Measurements from ENCODE around the gene NUP93.
"Not testable (repeated sequence)": the region's sequence is repeated elsewhere in the genome, so short reads cannot be mapped to it uniquely, and the experiment has no call there.

The NUP93 gene

DNA sequence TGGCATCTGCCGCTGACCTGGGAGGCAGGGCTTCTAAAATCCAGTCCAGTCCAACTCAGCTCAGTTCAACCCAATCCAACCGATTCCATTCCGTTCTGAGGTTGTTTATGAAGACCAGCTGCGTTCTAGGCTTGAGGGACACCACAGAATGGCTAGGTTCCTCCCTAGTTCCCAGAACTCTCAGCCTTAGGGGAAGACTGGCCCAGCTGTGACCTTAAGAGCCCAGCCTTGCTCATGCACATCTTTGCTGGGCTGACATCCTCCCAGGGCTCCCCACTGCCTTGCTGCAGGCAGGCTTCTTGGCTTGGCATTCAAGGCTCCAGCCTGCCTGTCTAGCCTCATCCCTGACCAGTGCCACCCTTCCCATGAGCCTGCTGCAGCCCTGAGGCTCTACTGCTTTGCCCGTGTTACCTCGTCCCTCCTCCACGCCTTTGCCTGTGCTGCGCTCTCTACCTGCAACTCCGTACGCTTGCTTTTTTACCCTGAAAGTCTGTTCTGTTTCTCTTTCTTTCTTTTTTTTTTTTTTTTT lies 143.0 kb downstream of the NUP93 start:
- DNase-seq, result no peak

DNA sequence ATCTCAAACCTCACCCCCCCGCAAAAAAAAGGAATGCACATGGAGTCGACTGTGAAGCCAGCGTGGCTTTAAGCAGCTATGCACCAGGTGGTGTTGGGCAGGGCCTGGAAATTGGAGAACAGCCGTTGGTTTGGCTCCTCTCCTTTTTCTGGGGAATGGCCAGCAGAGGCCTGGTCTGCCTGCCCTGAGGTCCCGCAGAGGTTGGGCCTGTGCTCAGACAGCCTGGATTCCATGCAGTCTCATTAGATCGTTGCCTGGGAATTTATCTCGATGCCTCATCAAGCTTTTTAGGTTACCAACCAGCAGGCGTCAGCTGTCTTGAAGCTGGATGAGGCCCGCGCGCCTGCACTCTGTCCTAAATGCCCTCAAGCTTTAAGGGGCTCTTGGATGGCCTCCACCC lies 144.9 kb downstream of the NUP93 start:
- DNase-seq, result no peak

DNA sequence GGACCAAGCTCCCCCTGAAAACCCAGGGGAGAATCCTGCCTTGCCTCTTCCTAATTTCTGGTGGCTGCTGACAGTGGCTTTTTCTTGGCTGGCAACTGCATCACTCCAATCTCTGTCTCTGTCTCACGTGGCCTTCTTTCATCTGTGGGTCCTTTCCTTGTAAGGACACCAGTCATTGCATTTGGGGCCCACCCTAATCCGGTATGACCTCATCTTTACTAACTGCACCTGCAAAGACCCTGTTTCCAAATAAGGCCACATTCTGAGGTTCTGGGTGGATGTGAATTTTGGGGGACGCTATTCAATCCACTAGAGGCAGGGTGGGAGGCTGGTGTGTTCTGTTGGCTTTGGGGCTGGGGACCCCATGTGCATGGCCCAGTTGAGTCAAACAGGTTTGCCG lies 146.1 kb downstream of the NUP93 start:
- no peak for DNase-seq

DNA sequence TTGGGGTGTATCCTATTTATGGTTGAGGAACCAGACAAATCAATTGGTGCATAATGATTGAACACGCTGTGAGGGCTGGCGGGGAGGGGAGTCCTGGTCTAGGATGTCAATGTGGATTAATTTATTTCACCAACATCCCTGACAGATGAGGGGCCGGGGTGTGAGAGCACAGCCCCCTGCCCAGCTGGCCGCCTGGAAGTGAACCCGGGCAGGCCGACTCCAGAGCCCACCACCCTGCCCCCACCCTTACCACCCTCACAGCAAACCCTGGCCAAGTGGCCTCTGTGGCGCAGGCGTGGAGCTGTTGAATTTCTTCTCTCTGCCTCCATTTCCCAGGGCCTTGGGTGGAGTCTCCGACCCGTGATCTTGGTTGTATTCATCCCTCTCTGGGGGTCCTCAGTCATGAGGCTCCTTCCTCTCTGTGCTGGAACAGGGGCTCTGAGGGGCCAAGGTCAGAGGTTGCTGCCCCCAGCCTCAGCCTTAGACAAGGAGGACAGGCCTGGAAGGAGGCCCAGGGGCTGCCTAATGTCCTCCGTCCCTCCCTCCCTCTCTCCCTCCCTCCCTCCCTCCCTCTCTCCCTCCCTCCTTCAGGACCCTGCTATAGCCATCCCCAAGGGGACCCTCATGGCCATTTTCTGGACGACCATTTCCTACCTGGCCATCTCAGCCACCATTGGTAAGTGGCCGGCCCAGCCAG lies 147.7 kb downstream of the NUP93 start:
- DNase-seq, result no peak

DNA sequence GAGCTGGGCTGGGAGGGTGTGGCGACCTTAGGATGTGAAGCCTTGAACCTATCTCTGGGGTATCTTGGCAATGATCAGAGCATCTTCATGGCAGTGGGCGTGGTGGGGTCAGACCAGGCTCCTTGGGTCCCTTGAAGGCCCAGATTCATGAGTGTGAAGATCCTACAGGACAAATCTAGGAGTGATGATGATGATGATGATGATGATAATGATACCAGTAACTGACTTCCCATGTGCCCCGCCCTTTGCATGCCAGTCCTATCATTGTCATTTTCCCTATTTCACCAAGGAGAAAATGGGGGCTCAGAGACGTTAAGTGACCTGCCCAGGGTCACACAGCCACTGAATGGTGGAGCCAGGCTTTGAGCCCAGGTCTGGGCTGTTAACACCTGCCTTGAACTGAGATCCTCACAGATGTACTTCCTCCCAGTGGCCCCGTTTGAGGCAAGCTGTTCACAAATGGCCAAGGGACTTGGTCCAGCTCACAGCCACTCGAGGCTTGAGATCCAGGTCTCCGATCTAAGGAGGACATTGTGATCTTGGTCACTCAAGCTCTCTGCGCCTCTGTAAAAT lies 148.4 kb downstream of the NUP93 start:
- DNase-seq, result no peak

DNA sequence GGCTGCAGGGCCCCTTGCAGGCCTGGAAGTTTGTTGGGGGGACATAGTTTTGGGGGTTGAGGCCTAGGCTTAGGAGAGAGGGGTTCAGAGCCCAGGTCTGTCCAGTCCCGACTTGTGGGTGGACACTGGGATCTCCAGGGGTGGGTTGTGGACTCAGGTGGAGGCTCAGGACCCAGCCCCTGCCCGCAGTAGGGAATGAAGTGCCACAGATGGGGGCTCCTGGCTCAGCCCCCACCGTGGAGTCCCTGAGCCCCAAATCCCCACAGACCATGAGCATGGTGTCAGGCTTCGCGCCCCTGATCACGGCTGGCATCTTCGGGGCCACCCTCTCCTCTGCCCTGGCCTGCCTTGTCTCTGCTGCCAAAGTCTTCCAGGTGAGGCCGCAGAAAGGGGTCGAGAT lies 149.3 kb downstream of the NUP93 start:
- no peak for DNase-seq

DNA sequence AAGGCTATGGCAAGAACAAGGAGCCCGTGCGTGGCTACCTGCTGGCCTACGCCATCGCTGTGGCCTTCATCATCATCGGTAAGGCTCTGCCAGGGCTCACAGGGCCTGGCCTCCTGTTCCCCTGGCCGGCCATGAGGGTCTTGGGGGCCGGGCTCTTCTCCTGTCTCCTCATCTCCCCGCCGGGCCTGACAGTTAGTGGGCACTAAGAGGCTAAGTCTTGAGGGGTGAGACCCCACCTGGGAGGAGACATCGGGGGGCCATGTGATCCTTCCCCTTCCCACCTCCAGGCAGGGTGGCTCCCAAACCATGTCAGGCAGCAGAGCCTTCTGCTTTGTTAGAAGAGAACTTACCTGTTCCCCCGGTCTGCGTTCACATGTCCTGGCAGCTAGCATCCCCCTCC lies 150.2 kb downstream of the NUP93 start:
- no peak for DNase-seq

DNA sequence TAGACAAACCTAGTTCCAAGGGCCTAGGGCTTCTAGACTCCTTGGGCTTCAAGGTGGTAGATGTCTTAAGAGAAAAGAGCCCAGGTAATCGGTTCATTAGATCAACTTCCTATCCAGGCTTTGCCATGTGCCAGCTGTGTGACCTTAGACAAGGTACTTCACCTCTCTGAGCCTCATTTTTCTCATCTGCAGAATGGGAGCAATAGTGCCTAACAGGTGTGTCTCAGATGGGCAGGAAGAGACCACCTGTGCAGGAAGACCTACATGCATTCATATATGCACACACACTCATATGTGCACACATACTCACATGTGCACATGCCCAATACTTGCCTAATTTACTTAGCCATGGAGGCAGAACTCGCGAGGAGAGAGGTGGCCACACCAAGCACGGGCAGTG lies 150.8 kb downstream of the NUP93 start:
- DNase-seq, result no peak

DNA sequence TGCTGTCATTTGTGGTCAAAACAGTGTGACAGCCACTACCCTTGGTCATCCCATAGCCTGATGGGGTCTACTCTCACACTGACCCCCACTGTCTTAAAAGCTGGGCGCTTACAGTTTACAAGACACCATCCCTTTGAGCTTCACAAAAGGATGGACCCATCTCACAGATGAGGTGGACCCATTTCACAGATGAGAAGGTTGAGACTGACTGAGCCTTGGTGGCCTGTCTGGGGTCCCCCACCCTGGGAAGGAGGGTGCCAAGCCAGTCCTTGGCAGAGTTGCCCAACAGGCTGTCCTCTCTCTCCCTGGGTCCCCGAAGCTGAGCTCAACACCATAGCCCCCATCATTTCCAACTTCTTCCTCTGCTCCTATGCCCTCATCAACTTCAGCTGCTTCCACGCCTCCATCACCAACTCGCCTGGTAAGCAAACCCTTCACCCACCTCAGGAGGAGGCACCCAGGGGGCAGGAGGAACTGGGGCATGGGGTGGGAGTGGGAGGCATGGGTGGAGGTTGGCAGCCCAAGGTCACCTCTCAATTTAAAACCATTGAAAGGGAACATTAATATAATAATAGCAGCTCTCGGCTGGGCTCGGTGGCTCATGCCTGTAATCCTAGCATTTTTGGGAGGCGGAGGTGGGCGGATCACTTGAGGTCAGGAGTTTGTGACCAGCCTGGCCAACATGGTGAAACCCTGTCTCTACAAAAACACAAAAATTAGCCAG lies 152.3 kb downstream of the NUP93 start:
- no peak for DNase-seq

DNA sequence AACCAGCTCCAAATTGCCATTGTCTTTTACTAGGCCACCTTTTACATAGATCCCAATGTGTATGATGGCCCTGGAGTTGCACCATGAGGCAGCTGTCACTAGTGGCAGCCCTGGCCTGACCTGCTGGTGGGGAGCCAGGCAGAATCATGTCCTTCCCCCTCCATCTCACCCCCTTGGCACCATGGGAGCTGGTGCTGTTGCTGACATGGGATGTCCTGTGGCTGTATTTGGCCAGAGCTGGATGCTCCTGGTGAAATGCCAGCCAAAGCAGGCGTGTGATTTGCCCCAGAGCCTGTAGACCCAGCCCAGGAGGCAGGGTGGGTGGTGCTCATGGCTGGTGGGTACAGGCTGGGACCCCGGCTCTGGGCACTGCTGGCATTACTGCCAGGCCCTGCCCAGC lies 153.7 kb downstream of the NUP93 start:
- no peak for DNase-seq

DNA sequence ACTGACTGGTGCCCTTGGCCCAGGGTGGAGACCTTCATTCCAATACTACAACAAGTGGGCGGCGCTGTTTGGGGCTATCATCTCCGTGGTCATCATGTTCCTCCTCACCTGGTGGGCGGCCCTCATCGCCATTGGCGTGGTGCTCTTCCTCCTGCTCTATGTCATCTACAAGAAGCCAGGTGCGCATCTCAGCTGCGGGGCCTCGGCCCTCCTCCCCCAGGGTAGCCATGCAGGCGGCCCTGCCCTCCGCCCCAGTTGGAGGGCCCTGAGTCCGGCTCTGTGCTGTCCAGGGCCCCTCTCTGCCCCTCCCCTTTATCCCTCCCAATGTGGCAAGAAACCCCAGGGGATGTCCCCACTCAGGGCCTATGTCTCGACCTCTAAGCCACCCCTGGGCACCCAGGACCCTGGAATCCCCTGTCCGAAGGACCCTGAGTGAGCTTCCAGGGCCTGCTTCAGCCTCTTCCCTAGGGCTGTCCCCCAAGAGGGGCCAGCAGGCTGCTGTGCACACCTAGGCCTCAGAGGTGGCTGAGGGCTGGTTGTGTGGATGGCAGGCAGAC lies 154.2 kb downstream of the NUP93 start:
- DNase-seq, result no peak

DNA sequence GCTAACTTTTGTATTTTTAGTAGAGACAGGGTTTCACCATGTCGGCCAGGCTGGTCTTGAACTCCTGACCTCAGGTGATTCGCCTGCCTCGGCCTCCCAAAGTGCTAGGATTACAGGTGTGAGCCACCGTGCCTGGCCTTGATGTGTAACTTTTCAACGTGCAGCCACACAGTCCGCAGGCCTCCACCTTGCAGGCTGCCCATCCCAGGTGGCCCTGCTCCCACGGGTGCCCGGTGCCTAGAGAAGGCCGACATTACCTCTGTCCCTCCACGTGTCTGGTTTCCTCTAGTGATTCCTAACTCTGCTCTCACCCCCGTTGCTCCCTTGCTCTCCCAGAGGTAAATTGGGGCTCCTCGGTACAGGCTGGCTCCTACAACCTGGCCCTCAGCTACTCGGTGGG lies 155.0 kb downstream of the NUP93 start:
- DNase-seq, result not testable (repeated sequence)

DNA sequence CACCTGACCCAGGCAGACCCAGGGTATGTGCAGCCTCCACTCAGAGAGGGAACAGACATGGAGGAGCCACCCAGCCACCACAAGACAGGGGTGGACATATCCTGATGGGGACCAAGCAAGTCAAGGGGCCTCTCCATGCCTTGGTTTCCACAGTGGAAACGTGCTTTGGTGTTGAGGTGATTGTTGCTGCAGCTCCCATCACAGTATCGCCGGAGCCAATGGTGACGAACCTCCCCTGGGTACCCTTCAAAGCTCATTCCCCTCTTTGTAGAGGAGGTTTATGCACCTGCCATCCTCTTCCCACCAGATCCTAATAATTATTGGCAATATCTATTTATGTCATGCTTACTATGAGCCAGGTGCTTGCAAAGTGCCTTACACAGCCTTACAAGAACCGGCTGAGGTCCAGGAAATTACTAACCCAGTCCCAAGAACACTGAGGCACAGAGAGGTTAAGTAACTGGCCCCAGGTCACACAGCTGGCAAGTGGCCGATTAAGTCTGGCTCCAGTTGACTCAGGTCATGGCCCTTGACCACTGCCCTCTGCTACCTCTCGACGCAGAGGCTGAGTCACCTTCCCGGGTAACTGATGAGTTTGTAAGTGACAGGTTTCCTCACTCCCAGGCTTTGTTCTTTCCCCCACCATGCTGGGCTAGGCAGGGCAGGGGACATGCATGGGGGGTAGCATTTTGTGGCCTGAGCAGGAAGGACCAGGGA lies 155.7 kb downstream of the NUP93 start:
- DNase-seq, result no peak

DNA sequence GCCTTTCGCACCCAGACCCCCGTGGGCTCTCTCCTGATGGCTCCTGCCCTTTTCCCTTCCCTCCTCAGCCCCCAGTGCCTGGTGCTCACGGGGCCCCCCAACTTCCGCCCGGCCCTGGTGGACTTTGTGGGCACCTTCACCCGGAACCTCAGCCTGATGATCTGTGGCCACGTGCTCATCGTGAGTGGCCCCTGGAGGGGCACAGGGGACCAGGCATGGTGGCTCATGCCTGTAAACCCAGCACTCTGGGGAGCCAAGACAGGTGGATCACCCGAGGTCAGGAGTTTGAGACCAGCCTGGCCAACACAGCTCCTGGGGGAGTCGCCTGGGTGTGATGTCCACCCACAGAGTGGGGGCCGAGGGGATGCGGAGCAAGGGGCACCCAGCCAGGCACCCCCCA lies 156.4 kb downstream of the NUP93 start:
- no peak for DNase-seq

DNA sequence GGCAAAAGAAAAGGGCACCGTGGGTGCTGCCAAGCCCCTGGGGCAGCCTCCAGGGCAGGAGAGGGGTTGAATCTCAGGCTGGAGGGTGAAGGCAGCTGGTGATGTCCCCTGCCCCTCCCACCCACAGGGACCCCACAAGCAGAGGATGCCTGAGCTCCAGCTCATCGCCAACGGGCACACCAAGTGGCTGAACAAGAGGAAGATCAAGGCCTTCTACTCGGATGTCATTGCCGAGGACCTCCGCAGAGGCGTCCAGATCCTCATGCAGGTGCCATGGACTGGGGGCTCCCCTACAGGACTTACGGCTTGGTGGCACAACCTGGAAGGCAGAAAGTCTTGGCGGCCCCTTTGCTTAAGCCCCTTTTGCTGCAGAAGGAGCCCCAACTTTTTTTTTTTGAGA lies 156.9 kb downstream of the NUP93 start:
- no peak for DNase-seq

DNA sequence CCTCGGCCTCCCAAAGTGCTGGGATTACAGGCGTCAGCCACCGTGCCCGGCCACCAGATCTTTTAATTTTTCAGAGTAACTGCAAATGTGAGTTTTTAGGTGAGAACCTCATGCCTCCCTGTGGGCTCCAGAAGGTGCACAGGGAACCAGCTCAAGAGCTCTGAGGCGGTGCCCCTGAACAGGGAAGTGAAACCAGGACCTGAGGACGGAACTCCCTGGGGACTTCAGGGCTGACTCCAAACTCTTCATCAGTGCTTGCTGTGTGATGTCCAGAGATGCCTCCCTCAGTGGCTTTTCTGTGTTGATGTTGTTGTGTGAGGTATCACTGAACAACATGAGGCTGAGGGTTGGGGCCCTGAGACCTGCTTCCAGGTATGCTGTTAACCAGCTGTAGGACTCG lies 158.9 kb downstream of the NUP93 start:
- DNase-seq, result no peak

DNA sequence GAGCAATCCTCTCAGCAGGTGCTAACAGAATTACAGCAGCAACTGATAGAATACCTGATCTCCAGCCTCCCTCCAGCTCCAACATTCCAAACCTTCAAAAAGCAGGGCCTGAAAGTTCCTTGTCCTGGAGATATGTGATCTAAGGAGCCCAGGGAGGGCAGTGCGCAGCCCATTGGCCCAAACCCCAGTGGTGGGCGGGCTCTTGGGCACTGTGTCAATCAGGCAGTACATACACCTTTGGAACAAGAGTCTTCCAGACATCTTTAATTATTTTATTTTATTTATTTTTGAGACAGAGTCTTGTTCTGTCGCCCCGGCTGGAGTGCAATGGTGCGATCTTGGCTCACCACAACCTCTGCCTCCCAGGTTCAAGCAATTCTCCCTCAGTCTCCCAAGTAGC lies 159.3 kb downstream of the NUP93 start:
- DNase-seq, result no peak

DNA sequence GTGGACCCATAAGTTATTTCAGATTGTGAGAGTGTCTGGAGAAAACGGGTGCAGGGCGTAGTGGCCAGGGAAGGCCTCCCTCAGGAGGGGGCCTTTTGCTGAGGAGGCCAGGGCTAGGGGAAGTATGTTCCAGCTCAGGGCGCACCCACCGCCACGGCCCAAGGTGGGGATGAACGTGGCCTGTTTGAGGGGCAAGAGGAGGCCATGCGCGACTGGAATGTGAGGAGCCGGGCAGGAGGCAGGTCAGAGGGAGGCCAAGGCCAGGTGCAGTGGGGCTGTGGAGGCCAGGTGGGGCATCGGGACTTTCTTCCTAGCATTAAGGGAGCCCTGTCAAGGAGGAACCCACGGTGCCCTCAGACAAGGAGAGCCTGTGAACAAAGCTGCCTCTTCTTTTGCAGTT lies 161.8 kb downstream of the NUP93 start:
- DNase-seq, result no peak

DNA sequence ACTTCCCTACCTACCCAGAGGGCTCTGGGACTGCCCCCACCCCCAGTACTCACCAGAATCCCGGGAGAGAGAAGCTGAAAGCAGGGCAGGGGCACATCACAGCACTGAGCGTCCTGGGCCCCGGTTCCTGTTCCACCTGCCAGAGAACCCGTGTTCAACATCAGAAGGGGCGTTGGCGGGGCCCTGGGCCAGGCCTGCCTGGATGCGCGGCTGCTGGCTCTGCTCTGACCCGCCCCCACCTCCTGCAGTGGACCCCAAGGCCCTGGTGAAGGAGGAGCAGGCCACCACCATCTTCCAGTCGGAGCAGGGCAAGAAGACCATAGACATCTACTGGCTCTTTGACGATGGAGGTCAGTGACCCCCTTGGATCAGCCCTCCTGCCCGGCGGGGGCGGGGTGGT lies 162.8 kb downstream of the NUP93 start:
- DNase-seq, result no peak

DNA sequence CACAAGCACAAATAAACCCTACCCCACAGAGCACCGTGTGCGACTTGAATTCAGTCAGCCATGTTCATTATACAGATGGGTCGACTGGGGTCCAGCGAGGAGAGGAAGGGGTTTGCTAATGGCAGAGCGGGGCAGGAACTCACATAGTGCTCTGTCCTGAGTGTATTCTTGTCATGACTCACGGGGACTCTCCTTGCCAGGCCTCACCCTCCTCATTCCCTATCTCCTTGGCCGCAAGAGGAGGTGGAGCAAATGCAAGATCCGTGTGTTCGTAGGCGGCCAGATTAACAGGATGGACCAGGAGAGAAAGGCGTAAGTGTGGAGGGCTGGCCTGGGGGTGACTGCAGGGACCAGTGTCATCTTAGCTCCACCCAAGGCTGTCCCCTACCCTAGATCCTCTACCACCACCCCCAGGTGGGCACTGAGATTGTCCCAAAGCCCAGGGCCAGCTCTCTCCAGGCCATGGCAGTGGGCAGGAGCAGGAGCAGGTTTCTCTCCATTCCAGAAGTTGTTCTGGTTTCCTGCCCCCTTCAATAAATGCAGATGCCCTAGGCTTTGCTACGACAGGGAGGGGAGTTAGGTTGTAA lies 164.5 kb downstream of the NUP93 start:
- no peak for DNase-seq

DNA sequence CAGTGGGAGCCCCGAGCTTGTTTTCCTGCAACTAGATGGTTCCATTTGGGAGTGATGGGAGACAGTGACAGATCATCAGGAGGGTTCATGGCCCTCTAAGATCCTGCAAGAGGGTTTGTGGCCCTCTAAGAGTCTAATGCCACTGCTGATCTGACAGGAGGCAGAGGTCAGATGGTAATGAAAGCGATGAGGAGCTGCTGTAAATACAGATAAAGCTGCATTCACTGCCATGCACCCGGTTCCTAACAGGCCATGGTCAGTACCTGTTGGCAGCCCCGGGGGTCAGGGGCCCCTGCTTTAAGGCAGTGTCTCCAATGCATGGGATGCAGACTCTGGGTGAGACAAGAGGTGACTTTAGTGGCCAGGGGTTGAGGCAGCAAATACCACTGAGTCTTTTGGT lies 165.9 kb downstream of the NUP93 start:
- no peak for DNase-seq

DNA sequence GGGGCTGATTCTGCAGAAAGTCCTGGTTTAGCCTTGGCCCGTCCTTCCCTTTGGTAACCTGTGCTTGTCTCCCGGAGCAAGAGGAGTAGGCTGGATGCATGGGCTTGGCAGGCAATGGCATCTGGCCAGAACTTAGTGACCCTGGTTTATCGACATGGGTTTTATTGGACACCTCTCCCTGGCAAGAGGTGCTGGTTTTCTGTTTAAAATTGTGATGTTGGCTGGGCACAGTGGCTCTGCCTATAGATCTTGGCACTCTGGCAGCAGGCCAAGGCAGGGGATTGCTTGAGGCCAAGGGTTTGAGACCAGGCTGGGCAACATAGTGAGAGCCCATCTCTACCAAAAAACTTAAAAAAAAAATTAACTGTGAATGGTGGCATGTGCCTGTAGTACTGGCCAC lies 166.3 kb downstream of the NUP93 start:
- no peak for DNase-seq
